ENCODE measurements around the gene TRAPPC2.

TRAPPC2 gene

GRCh38 chrX:13734278-13735172 lies at the start of gene TRAPPC2, which contains the start of gene OFD1:
TRAPPC2 (minus strand) TSS chrX:13734620; CDS start chrX:13719963, 14,657 bp downstream.
OFD1 (plus strand) TSS chrX:13734748; CDS start chrX:13735072, 324 bp downstream.
- Histone ChIP-seq H3K36me3 (ENCODE audit: low read depth) (peaks cover 14% of the 10 kb centered on the region), H3K4me1 (ENCODE audit: insufficient read depth, poor library complexity, severe bottlenecking) (no peaks in the 10 kb centered on the region), H3K4me3 (ENCODE audit: severe bottlenecking) (peak within 1 kb of the TSS; percentile 76), H3K27ac (ENCODE audit: poor library complexity, severe bottlenecking) (peak within 1 kb of the TSS; percentile 71), H3K27me3 (ENCODE audit: insufficient read depth, poor library complexity, severe bottlenecking) (no peaks in the 10 kb centered on the region), H3K9me3 (ENCODE audit: severe bottlenecking) (no peaks in the 10 kb centered on the region)
- peak; percentile 97 for ATAC-seq (ENCODE audit: low read depth)
- TF ChIP-seq CTCF (IDR thresholded peaks at IDR 0.05; ENCODE audit: poor library complexity, severe bottlenecking): no peak
- peak; percentile 85 for DNase-seq (ENCODE audit: low spot score)

- Histone ChIP-seq H3K4me3 (ENCODE audit: severe bottlenecking) (no peak overlapping the region), H3K36me3 (ENCODE audit: low read depth) (no peaks in the 10 kb centered on the region), H3K27ac (ENCODE audit: poor library complexity, severe bottlenecking) (no peak overlapping the region), H3K9me3 (ENCODE audit: severe bottlenecking) (no peaks in the 10 kb centered on the region), H3K4me1 (ENCODE audit: insufficient read depth, poor library complexity, severe bottlenecking) (no peaks in the 10 kb centered on the region), H3K27me3 (ENCODE audit: insufficient read depth, poor library complexity, severe bottlenecking) (no peaks in the 10 kb centered on the region)
- TF ChIP-seq CTCF (IDR thresholded peaks at IDR 0.05; ENCODE audit: poor library complexity, severe bottlenecking): no peak
- ATAC-seq (ENCODE audit: low read depth) (no peak), DNase-seq (ENCODE audit: low spot score) (no peak)
These were observed 46.5 kb upstream of the TRAPPC2 start for GRCh38 chrX:13780868-13781427.

- H3K9me3 ChIP-seq (ENCODE audit: severe bottlenecking): no peaks in the 10 kb centered on the region
- no peak for ATAC-seq (ENCODE audit: low read depth)
- no peak overlapping the region for H3K27ac ChIP-seq (ENCODE audit: poor library complexity, severe bottlenecking)
- DNase-seq (ENCODE audit: low spot score): no peak
- no peaks in the 10 kb centered on the region for H3K36me3 ChIP-seq (ENCODE audit: low read depth)
- no peaks in the 10 kb centered on the region for H3K4me1 ChIP-seq (ENCODE audit: insufficient read depth, poor library complexity, severe bottlenecking)
- H3K27me3 ChIP-seq (ENCODE audit: insufficient read depth, poor library complexity, severe bottlenecking): no peaks in the 10 kb centered on the region
- TF ChIP-seq CTCF (IDR thresholded peaks at IDR 0.05; ENCODE audit: poor library complexity, severe bottlenecking): no peak
- H3K4me3 ChIP-seq (ENCODE audit: severe bottlenecking): no peak overlapping the region
These were observed 44.5 kb upstream of the TRAPPC2 start for GRCh38 chrX:13778916-13779315.

GRCh38 chrX:13776387-13776786 lies 42.0 kb upstream of the TRAPPC2 start:
- ATAC-seq (ENCODE audit: low read depth) (no peak), DNase-seq (ENCODE audit: low spot score) (no peak)
- Histone ChIP-seq H3K36me3 (ENCODE audit: low read depth) (no peaks in the 10 kb centered on the region), H3K27me3 (ENCODE audit: insufficient read depth, poor library complexity, severe bottlenecking) (no peaks in the 10 kb centered on the region), H3K4me1 (ENCODE audit: insufficient read depth, poor library complexity, severe bottlenecking) (no peaks in the 10 kb centered on the region), H3K27ac (ENCODE audit: poor library complexity, severe bottlenecking) (no peak overlapping the region), H3K9me3 (ENCODE audit: severe bottlenecking) (no peaks in the 10 kb centered on the region), H3K4me3 (ENCODE audit: severe bottlenecking) (no peak overlapping the region)
- no peak for TF ChIP-seq CTCF (IDR thresholded peaks at IDR 0.05; ENCODE audit: poor library complexity, severe bottlenecking)

Data from RWPE2 (cell line).